K562 (cell line): ENCODE results near the gene SEC23B. TPM values are rescaled to one million over a fixed set of nuclear protein-coding genes. Genes with fewer than 3 reads are reported as not detected.

Experiments used
- CHAMP1 ChIP-seq: fragments of 450-650 bp; IDR thresholded peaks from 2 replicates; pipeline ENCODE4 v1.6.1; 2016; ENCODE audit warnings: mild to moderate bottlenecking
- DLX4 ChIP-seq: fragments of 250-450 bp; sonication (Bioruptor Pico); IDR thresholded peaks from 2 replicates; pipeline ENCODE4 v1.6.1; 2021; ENCODE audit warnings: mild to moderate bottlenecking
- E2F5 ChIP-seq: sonication (generic); formaldehyde crosslinking; IDR thresholded peaks from 2 replicates; pipeline ENCODE4 v1.8.0; 2022; ENCODE audit warnings: mild to moderate bottlenecking, missing genetic modification reagents
- ETV1 ChIP-seq: fragments of 450-650 bp; conservative IDR thresholded peaks from 2 replicates; pipeline ENCODE4 v1.6.1; 2016; ENCODE audit warnings: missing genetic modification characterization, control low read depth, low read depth, missing compliant biosample characterization
- PHF21A ChIP-seq: fragments of 450-650 bp; IDR thresholded peaks from 2 replicates; pipeline ENCODE4 v1.6.1; 2017; ENCODE audit warnings: low read depth, borderline replicate concordance
- RB1 ChIP-seq: fragments of 450-650 bp; IDR thresholded peaks from 2 replicates; pipeline ENCODE4 v1.6.1; 2017; ENCODE audit warnings: low read depth, mild to moderate bottlenecking
- RBFOX2 ChIP-seq: fragments of 200-400 bp; formaldehyde crosslinking; IDR thresholded peaks from 2 replicates; pipeline ENCODE4 v1.6.1; 2017; ENCODE audit warnings: low read depth, mild to moderate bottlenecking, low read length, moderate library complexity
- RERE ChIP-seq: sonication (generic); formaldehyde crosslinking; IDR thresholded peaks from 2 replicates; pipeline ENCODE4 v1.8.0; 2023; ENCODE audit warnings: missing genetic modification reagents, mild to moderate bottlenecking, borderline replicate concordance
- SMARCC2 ChIP-seq: fragments of 450-650 bp; IDR thresholded peaks from 2 replicates; pipeline ENCODE4 v1.6.1; 2017; ENCODE audit warnings: antibody characterized with exemption, moderate library complexity, mild to moderate bottlenecking, low read depth
- SPI1 ChIP-seq: IDR thresholded peaks from 2 replicates; pipeline ENCODE4 v1.6.1; 2011; ENCODE audit warnings: low read depth, low read length, control low read depth, borderline replicate concordance
- ZBTB7A ChIP-seq: IDR thresholded peaks from 2 replicates; pipeline ENCODE4 v1.6.1; 2011; ENCODE audit warnings: low read depth, mild to moderate bottlenecking, low read length, moderate library complexity, borderline replicate concordance; ENCODE audit not compliant: control insufficient read depth
- ZNF165 ChIP-seq: fragments of 250-450 bp; sonication (Bioruptor Pico); IDR thresholded peaks from 2 replicates; pipeline ENCODE4 v1.4.0; 2020; ENCODE audit warnings: borderline replicate concordance
- ZNF316 ChIP-seq: fragments of 450-650 bp; IDR thresholded peaks from 2 replicates; pipeline ENCODE4 v1.6.1; 2016
- ZNF778 ChIP-seq: fragments of 450-650 bp; formaldehyde crosslinking; IDR thresholded peaks from 2 replicates; pipeline ENCODE4 v1.4.0; 2020; ENCODE audit warnings: mild to moderate bottlenecking, moderate library complexity
- polyA plus RNA-seq, 8 experiments: library from polyadenylated mRNA; depleted of rRNA in 4 of 8; stranded (reverse) in 5 of 8; unstranded in 3 of 8; fragments of >200 nt; fragmentation: Nextera tagmentation in 2 of 8; fragmentation: Illumina TruSeq in 1 of 8; extraction: Ambion mirVana in 2 of 8; extraction: Trizol in 1 of 8; gene quantifications; 2 replicates each; pipeline versions ENCODE4 v1.2.1 to v1.2.3, GENCODE V29; 2011 to 2014; ENCODE audit warnings: inconsistent platforms in 1 of 8, missing spikeins in 1 of 8
- total RNA-seq, 7 experiments: library from RNA; depleted of rRNA in 6 of 7; stranded (reverse); fragments of >200 nt in 6 of 7; fragmentation: Illumina TruSeq in 2 of 7; extraction: Trizol in 2 of 7; gene quantifications; 2 replicates each; pipeline versions ENCODE4 v1.2.1 to v1.2.3, GENCODE V29; 2011 to 2021; ENCODE audit warnings: low replicate concordance in 1 of 7
- TF ChIP-seq, protein P1 (sequence below): fragments of 250-450 bp; sonication (Bioruptor Pico); IDR thresholded peaks from 2 replicates; pipeline ENCODE4 v1.9.0; 2021; ENCODE audit warnings: mild to moderate bottlenecking, inconsistent platforms

Gene SEC23B
- total and polyA plus RNA-seq, 9 of the 15 experiments (the other 6 are each of a cell fraction or from before 2014, with no cell fraction given): 31.7 to 70.2 (median 38.5) TPM

GRCh38 chr20:18587665-18588573 is 80.2 kb downstream of the SEC23B start, which contains the start of gene DTD1 (continued):
- TF ChIP-seq RBFOX2 (peak; percentile 86), ZNF316 (no peak), SMARCC2 (no peak), DLX4 (no peak), ETV1 (tag) (0 out of 2 replicates have a peak, but pooled peaks have one; percentile 21), PHF21A (no peak), ZBTB7A (peak; percentile 47; the same call in 1 of the 2 replicates), E2F5 (CRISPR knock-in tag) (no peak), CHAMP1 (no peak), ZNF778 (no peak), SPI1 (no peak), RB1 (peak; percentile 67), ZNF165 (CRISPR knock-in tag) (no peak), RERE (CRISPR knock-in tag) (no peak)
- TF ChIP-seq, protein P1, sequence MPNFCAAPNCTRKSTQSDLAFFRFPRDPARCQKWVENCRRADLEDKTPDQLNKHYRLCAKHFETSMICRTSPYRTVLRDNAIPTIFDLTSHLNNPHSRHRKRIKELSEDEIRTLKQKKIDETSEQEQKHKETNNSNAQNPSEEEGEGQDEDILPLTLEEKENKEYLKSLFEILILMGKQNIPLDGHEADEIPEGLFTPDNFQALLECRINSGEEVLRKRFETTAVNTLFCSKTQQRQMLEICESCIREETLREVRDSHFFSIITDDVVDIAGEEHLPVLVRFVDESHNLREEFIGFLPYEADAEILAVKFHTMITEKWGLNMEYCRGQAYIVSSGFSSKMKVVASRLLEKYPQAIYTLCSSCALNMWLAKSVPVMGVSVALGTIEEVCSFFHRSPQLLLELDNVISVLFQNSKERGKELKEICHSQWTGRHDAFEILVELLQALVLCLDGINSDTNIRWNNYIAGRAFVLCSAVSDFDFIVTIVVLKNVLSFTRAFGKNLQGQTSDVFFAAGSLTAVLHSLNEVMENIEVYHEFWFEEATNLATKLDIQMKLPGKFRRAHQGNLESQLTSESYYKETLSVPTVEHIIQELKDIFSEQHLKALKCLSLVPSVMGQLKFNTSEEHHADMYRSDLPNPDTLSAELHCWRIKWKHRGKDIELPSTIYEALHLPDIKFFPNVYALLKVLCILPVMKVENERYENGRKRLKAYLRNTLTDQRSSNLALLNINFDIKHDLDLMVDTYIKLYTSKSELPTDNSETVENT: no peak
